HTERT RPE-1 (cell line): Measurements from ENCODE around the gene ALK.

ENCODE experiments used
- in situ Hi-C: fragments of 300-500 bp; cut with MboI; formaldehyde crosslinking; loops from 4 replicates; pipeline ENCODE4 v1.14.3; 2020; ENCODE audit warnings: low sequenced_read_pairs

The ALK gene

DNA sequence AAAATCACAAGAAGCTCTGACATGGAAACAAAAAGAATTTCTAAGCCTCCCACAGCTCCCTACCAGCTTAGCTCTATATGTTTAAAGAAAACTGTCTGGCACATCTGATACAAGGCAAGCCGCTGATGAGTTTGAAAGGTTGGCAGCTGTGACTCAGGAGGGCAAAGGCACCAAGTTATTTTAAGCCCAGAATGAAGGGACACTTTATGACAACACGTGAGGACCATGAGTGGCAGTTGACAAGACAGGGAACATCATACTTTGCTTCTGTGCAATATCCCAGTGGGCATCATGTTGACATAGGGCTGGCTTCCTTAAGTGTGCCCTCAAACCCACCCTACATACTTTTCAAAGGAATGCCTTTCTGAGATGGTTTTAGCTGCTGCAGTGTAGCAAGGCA, 533.3 kb downstream of the ALK start:
- in situ Hi-C loops: no loop called here

DNA sequence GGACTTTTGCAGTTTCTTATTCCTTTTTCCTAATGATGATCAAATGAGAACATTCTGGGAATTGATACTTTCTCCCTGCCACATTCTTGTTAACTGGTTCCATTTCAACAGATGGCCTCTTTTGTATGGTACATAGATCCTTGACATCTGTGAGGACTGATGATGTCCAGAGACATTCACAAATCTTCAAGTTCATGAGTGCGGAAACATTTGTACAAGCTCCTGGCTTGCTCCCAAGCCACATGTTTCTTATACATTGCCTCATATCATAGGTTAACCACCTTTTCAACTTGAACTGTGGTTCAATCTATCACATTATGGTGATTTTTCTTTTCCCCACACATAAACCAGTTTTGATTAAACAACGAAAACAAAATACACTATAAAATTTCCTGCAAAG, 538.9 kb downstream of the ALK start:
- in situ Hi-C loops: no loop called here

DNA sequence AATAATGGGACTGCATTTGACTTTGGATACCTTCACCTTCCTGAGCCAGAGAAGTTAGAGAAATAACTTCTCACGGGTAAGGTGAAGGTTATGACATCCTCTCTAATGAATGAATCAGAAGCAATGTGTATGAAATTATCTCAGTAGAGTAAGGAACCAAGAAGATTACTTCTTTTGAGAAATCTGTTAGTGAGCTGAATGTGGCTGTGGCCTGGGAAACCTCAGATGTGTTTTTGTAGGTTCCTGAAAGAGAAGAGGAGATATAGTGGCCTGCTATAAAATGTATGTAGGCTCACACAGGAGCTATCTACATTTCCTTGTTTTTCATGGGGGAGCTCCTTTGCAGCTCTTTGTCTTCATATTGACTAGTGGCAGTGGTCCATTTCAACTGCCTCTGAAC, 543.6 kb downstream of the ALK start:
- in situ Hi-C loops: no loop called here

GRCh38 chr2:29376541-29376940, 544.8 kb downstream of the ALK start:
- in situ Hi-C loops: no loop called here

GRCh38 chr2:29375843-29376242, 545.5 kb downstream of the ALK start:
- in situ Hi-C loops: no loop called here

- in situ Hi-C loops: no loop called here
Observed at GRCh38 chr2:29374823-29375222, 546.6 kb downstream of the ALK start.

GRCh38 chr2:29373870-29374269, 547.5 kb downstream of the ALK start:
- in situ Hi-C loops: no loop called here

DNA sequence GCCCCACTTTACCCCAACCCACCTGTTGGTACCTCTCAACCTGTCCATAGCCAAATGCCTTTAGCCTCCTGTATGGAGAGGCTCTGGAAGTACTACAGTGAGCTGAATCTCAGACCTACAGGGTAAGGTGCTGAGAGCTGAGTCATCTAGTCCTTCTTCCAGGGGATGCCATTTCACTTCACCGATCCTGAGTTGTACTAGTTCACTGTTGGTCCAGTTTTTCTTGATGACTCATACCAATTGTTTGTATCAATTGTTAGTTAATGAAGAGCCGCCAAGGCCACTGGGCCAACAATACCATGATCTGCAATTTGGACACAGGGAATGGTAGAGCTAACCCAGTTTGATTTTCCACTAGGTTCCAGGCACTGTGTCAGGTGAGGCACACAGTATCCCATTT, 549.2 kb downstream of the ALK start:
- in situ Hi-C loops: no loop called here

DNA sequence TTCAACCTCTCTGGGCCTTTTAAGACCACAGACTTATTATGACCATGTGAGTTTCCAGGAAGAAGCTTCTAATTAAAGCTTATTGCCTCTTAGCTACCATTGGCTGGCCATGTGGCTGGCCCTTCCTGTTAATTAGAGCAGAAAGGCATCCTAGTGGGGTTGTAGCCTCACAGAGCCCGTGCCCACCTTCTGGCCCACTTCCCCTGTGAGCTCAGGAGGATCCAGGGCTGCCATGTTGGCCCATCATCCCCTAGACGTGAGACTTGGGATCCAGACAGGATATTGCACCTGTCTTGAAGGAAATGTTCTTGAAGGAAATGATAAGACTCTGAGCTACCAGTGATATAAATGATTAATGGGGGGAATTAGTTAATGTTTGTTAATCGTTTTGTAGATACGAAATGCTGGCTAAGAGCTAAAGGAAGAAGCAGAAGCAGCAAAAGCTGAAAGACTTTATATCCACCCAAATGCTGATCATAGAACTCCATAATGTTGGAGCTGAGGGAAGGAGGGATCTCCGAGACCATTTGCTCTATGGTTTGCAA, 550.7 kb downstream of the ALK start:
- in situ Hi-C loops: no loop called here

DNA sequence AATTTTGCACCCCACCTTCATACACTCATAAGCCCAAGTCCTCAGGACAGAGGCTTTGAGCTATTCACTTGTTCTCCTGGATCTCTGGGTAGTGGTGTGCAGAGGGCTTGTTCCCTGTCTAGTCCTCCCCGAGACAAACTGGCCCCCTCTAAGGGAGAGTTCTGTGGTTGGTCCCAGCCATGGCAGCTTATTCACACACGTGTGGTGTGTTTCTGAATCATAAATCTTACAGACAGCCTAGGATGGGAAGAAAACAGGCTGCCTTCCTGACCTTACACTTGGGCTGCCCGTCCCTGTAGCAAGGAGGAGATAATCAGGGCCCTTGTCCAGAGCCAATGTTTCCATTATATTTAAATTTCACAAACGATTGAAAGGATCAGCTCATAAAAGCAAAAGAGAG, 551.2 kb downstream of the ALK start:
- in situ Hi-C loops: no loop called here

DNA sequence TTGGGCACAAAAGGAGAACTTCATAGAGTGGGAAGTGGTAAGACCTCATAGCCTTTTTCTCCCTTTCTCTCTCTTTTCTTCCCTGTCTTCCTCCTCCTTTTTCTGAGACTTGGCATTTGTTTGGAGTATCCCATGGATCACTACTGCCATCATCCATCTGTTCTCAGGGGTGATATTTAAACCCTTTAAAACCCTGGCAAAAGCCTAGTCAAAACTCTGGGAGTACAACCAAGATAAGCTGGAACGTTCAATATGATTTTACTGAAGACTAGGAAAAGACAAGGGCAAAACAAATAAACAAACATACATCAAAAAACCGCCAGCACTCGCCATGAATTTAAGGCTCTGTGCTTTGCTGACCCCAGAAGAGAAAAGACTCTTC, 552.7 kb downstream of the ALK start:
- in situ Hi-C loops: no loop called here

DNA sequence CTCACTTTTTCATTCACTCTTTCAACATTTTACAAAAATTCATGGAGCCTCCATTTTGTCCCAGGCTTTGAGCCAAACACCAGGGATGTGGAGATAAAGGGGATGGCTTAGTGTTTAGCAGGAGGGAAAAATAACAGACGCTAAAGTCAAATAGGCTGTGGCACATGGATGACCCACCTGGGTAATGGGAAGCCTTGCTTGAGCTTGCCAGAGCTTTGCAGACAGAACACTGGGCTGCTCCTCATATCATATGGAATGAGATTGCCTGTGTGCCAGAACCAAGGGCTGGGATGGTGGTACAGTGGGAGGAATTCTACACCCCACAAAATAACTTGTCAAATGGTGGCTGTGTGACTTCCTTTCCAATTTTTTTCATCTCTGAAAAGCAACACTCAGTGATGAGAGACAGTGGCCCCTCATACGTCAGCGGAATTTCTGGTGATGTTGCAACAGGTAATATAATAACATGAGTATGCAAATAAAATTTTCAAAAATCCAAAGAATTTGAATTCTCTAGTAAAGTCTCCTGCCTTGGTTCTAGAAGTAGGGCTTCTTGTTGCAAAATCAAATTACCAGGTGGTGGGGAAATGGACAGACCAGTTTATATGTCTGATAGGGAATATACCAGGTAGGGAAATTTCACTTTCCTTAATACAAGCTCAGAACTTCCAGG, 553.3 kb downstream of the ALK start:
- in situ Hi-C loops: no loop called here

DNA sequence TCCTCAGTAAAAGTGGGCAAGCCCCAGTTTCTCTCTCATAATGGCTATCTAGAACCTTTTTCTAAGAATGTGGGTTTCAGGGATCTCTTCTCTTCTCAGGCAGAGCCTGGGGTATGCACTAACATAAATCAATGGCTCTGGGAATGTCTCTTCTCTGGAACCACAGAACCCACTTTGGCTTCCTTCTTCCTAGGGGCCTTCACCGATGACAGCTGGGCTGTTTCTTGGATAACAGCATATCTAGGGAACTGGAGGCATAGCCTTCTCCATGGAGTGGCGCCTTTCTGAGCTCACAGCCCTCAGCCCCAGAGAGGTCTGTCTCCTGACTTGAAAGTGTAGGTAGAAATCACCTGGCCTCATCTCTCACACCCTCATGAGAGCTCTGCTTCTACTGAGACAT, 558.3 kb downstream of the ALK start:
- in situ Hi-C loops: no loop called here

GRCh38 chr2:29361231-29361630, 560.2 kb downstream of the ALK start:
- in situ Hi-C loops: no loop called here

- in situ Hi-C loops: no loop called here
Observed at GRCh38 chr2:29360016-29360784, 561.2 kb downstream of the ALK start.

- in situ Hi-C loops: no loop called here
Observed at GRCh38 chr2:29353403-29353991, 567.9 kb downstream of the ALK start.

- in situ Hi-C loops: no loop called here
Observed at GRCh38 chr2:29351916-29352591, 569.3 kb downstream of the ALK start.

DNA sequence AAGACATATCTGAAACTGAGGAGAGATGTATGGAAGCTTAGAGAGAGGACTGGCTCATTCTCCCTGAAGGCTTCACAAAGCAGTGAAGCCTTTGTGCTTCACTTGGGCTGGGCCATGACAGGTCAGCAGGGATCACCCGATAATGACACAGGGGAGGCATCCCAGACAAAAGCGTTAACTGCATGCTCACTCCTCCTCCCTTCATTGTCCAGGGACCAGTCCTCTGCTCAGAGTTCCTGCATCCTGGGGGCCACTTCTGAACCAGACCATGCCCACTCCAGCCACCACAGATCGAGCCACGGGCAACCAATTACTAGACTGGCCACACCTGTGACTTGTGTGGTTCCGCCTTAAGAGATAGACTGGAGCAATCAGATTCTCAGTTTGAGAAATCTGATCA, 570.1 kb downstream of the ALK start:
- in situ Hi-C loops: no loop called here

- in situ Hi-C loops: no loop called here
Observed at GRCh38 chr2:29349316-29350030, 571.9 kb downstream of the ALK start.

- in situ Hi-C loops: no loop called here
Observed at GRCh38 chr2:29347774-29348461, 573.5 kb downstream of the ALK start.
